Mesendoderm (in vitro differentiated cells): Measurements from ENCODE around the gene RRP12.
"Not testable (repeated sequence)": the region's sequence is repeated elsewhere in the genome, so short reads cannot be mapped to it uniquely, and the experiment has no call there.

ENCODE experiments used
- DNase-seq: peaks from one replicate; pipeline ENCODE4 v3.0.0; 2013
- H2AK5ac ChIP-seq: 2 replicates; pipeline ENCODE4 v1.6.1; 2013; ENCODE audit warnings: low read length, inconsistent platforms
- H2BK120ac ChIP-seq: 2 replicates; pipeline ENCODE4 v1.6.1; 2013; ENCODE audit warnings: low read depth, mild to moderate bottlenecking, low read length, moderate library complexity, mixed read lengths
- H2BK15ac ChIP-seq: replicated peaks from 2 replicates; pipeline ENCODE4 v1.6.1; 2013; ENCODE audit warnings: low read depth, mild to moderate bottlenecking, moderate library complexity
- H2BK5ac ChIP-seq: 2 replicates; pipeline ENCODE4 v1.6.1; 2013; ENCODE audit warnings: low read length, inconsistent platforms
- H3K18ac ChIP-seq: 2 replicates; pipeline ENCODE4 v1.6.1; 2013; ENCODE audit warnings: mild to moderate bottlenecking, low read length, mixed read lengths
- H3K23ac ChIP-seq: one replicate; pipeline ENCODE4 v1.6.1; 2013; ENCODE audit warnings: low read length
- H3K27ac ChIP-seq: 2 replicates; pipeline ENCODE4 v1.5.1; 2013; ENCODE audit warnings: low read depth, mild to moderate bottlenecking, inconsistent platforms, low read length, moderate library complexity
- H3K27me3 ChIP-seq: 2 replicates; pipeline ENCODE4 v1.6.1; 2013; ENCODE audit warnings: low read length, control low read depth, mild to moderate bottlenecking, inconsistent platforms; ENCODE audit not compliant: insufficient read depth, poor library complexity
- H3K36me3 ChIP-seq: 2 replicates; pipeline ENCODE4 v1.6.1; 2013; ENCODE audit warnings: low read length, inconsistent platforms; ENCODE audit not compliant: control insufficient read depth, insufficient read depth
- H3K4ac ChIP-seq: one replicate; pipeline ENCODE4 v1.6.1; 2013; ENCODE audit warnings: low read depth, mild to moderate bottlenecking, low read length, moderate library complexity
- H3K4me1 ChIP-seq: 2 replicates; pipeline ENCODE4 v1.6.1; 2013; ENCODE audit warnings: low read depth, low read length, inconsistent platforms; ENCODE audit not compliant: control insufficient read depth
- H3K4me2 ChIP-seq: 2 replicates; pipeline ENCODE4 v1.6.1; 2013; ENCODE audit warnings: low read length
- H3K4me3 ChIP-seq: 2 replicates; pipeline ENCODE4 v1.5.1; 2013; ENCODE audit warnings: mild to moderate bottlenecking, low read length
- H3K56ac ChIP-seq: one replicate; pipeline ENCODE4 v1.6.1; 2013; ENCODE audit warnings: low read length
- H3K79me1 ChIP-seq: 2 replicates; pipeline ENCODE4 v1.6.1; 2013; ENCODE audit warnings: low read length, inconsistent platforms
- H3K79me2 ChIP-seq: 2 replicates; pipeline ENCODE4 v1.6.1; 2013; ENCODE audit warnings: mild to moderate bottlenecking, low read length; ENCODE audit not compliant: control insufficient read depth, insufficient read depth
- H3K9ac ChIP-seq: 2 replicates; pipeline ENCODE4 v1.6.1; 2013; ENCODE audit warnings: low read length, inconsistent platforms
- H4K5ac ChIP-seq: one replicate; pipeline ENCODE4 v1.6.1; 2013; ENCODE audit warnings: low read length
- H4K8ac ChIP-seq: one replicate; pipeline ENCODE4 v1.6.1; 2013; ENCODE audit warnings: low read depth, mild to moderate bottlenecking, control low read depth, low read length, moderate library complexity
- WGBS: extraction: QIAGEN DNeasy Blood & Tissue Kit; methylation state at CpG from one replicate; pipeline ENCODE4 v1.1.7; 2013; ENCODE audit warnings: low lambda C conversion rate, missing lambda C conversion rate; ENCODE audit not compliant: insufficient coverage; ENCODE audit errors: extremely low coverage; 5-methylcytosine and 5-hydroxymethylcytosine counted together

RRP12 gene

DNA sequence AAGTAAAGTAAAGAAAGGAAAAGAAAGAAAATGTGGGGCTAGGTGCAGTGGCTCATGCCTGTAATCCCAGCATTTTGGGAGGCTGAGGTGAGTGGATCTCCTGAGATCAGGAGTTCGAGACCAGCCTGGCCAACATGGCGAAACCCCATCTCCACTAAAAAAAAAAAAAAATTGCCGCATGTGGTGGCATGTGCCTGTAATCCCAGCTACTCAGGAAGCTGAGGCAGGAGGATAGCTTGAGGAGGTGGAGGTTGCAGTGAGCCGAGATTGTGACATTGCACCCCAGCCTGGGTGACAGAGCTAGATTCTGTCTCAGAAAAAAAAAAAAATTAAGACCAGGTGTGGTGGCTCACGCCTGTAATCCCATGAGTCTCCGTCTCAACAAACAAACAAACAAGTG is 57.5 kb downstream of the RRP12 start:
- not testable (repeated sequence) for H3K79me1 ChIP-seq, H3K27me3 ChIP-seq, H3K18ac ChIP-seq, H2AK5ac ChIP-seq, H3K27ac ChIP-seq, H3K56ac ChIP-seq, H3K4me1 ChIP-seq, H2BK5ac ChIP-seq, H3K4ac ChIP-seq, H3K9ac ChIP-seq, H3K4me3 ChIP-seq, H2BK15ac ChIP-seq, H3K79me2 ChIP-seq, DNase-seq, H4K5ac ChIP-seq, H3K23ac ChIP-seq, H2BK120ac ChIP-seq, H4K8ac ChIP-seq, H3K4me2 ChIP-seq, H3K36me3 ChIP-seq
- WGBS, result no CpG with 5 or more reads among the region's 6 CpGs

DNA sequence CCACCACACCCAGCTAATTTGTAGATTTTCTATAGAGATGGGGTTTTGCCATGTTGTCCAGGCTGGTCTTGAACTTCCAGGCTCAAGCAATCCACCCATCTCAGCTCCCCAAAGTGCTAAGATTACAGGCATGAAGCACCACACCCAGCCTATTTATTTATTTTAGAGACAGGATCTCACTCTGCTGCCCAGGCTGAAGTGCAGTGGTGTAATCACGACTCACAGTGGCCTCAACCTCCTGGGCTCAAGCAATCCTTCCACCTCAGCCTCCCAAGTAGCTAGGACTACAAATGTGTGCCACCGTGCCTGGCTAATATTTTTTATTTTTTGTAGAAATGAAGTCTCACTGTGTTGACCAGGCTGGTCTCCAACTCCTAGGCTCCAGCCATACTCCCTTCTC is 59.7 kb downstream of the RRP12 start:
- Histone ChIP-seq H2BK5ac (no peak overlapping the region), H2BK120ac (no peak overlapping the region), H3K56ac (no peak overlapping the region), H2AK5ac (no peak overlapping the region), H3K4me2 (no peak overlapping the region), H3K36me3 (no peaks in the 10 kb centered on the region), H3K79me2 (no peaks in the 10 kb centered on the region), H3K27me3 (no peaks in the 10 kb centered on the region), H3K9ac (no peak overlapping the region), H3K79me1 (no peaks in the 10 kb centered on the region), H3K4me1 (no peaks in the 10 kb centered on the region), H4K5ac (no peak overlapping the region), H3K23ac (no peak overlapping the region), H3K4me3 (no peak overlapping the region), H2BK15ac (no peak overlapping the region), H4K8ac (no peak overlapping the region), H3K18ac (no peak overlapping the region), H3K27ac (no peak overlapping the region), H3K4ac (no peak overlapping the region)
- no peak for DNase-seq
- no CpG with 5 or more reads among the region's 2 CpGs for WGBS

DNA sequence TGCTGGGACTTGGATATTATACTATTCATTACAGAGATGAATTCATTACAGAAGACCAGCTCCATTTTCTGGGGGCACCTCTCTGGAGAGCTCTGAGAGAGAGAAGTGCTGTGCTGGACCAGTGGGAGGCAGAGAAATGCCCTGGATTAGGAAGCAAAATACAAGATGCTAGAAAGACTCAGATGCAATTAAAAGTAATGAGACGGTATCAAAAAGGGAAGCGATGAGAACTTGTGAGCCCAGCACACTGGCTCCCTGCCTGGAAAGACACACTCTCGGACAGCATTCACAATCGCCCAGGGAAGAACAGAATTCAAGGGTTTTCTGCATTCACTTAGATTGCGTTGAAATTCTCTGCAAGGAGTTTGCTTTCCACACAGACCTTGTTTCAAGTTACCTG is 63.1 kb downstream of the RRP12 start:
- DNase-seq, result no peak
- H3K79me1 ChIP-seq, result no peaks in the 10 kb centered on the region

DNA sequence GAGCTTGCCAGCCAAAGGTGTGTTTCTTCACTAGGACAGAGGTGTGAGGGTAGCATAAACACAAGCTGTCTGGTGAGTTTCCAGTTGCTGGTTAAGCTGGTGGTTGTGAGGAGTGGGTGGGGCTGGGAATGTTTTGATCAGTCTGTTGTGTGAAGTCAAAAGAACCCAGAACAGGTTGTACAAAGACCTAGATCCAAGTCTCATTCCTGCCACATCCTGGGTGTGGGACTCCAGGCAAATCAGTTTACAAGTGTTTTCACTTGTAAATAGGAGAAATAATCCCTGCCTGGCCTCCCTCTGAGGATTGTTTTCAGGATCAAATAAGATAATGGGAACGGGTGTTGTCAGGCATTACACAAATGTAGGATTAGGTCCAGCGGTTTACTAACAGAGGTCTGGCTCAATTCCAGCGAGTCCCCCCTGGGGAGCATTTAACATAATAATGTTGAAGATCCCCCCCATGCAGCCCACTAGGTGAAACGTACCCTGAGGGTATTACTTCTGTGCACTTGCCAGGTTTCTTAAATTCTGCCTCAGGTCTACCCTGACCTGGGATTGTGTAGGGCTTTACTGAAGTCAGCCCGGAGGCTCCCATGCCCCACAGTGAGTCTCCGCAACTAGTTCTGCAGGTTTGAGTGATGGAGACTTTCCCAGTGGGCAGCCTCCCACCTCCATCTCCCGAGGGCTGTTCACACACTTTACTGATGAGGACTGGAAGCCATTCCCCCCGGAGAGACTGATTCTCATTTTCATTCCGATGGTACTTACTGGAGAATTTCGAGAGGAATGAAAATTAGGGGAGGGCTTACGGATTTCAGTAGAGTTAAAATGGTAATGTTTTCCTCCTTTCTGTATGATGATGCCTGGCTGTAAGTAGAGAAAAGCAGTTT is 64.0 kb downstream of the RRP12 start:
- no peaks in the 10 kb centered on the region for H3K4me1 ChIP-seq
- peak; percentile 80 for DNase-seq
- H3K79me1 ChIP-seq, result no peaks in the 10 kb centered on the region
- H3K36me3 ChIP-seq, result no peaks in the 10 kb centered on the region
- no peak overlapping the region for H2BK5ac ChIP-seq
- no peak overlapping the region for H3K56ac ChIP-seq
- H3K4me3 ChIP-seq, result no peak overlapping the region
- peak overlapping the region; percentile 22 for H3K27ac ChIP-seq
- peaks cover 5% of the 10 kb centered on the region for H3K79me2 ChIP-seq
- no peak overlapping the region for H4K8ac ChIP-seq
- H3K18ac ChIP-seq, result no peak overlapping the region
- WGBS, result no CpG with 5 or more reads among the region's 11 CpGs
- H2AK5ac ChIP-seq, result no peak overlapping the region
- no peak overlapping the region for H2BK15ac ChIP-seq
- H3K4ac ChIP-seq, result no peak overlapping the region
- no peaks in the 10 kb centered on the region for H3K27me3 ChIP-seq
- no peak overlapping the region for H3K9ac ChIP-seq
- H3K23ac ChIP-seq, result no peak overlapping the region
- H4K5ac ChIP-seq, result no peak overlapping the region
- H3K4me2 ChIP-seq, result no peak overlapping the region
- no peak overlapping the region for H2BK120ac ChIP-seq

More for the DNA sequence above, 63.1 kb downstream of the RRP12 start:
- Histone ChIP-seq H3K4me3 (no peak overlapping the region), H3K36me3 (no peaks in the 10 kb centered on the region), H2BK120ac (no peak overlapping the region), H2BK15ac (no peak overlapping the region), H2BK5ac (no peak overlapping the region), H2AK5ac (no peak overlapping the region), H3K27me3 (no peaks in the 10 kb centered on the region), H3K56ac (no peak overlapping the region), H3K23ac (no peak overlapping the region), H3K9ac (no peak overlapping the region), H4K5ac (no peak overlapping the region), H3K79me2 (peaks cover 1% of the 10 kb centered on the region), H3K4me2 (no peak overlapping the region), H3K27ac (no peak overlapping the region), H3K4me1 (no peaks in the 10 kb centered on the region), H3K18ac (no peak overlapping the region), H3K4ac (no peak overlapping the region), H4K8ac (no peak overlapping the region)
- no CpG with 5 or more reads among the region's 5 CpGs for WGBS

DNA sequence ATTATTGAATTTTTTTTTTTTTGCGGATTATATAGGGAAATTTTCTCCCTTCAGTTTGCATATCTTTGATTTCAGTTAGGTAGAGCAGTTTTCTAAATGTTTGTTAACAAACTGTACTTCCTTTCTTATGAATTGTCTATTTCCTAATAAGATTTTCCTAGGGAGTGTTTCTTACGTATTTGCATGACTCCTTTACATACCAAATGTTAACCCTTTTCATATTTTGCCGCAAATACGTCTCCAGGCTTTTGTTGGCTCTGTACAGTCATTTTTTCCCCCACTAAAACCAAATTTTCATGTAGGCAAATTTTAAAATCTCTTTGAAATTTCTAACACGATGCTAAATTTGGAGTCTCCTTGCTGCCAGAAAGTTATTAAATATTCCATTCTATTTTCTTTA is 64.7 kb downstream of the RRP12 start:
- Histone ChIP-seq H4K5ac (no peak overlapping the region), H3K9ac (no peak overlapping the region), H2BK15ac (no peak overlapping the region), H3K4me2 (no peak overlapping the region), H2AK5ac (no peak overlapping the region), H3K23ac (no peak overlapping the region), H2BK120ac (no peak overlapping the region), H3K18ac (no peak overlapping the region), H3K27me3 (no peaks in the 10 kb centered on the region), H2BK5ac (no peak overlapping the region), H3K36me3 (no peaks in the 10 kb centered on the region), H4K8ac (no peak overlapping the region), H3K4ac (no peak overlapping the region), H3K4me3 (no peak overlapping the region), H3K79me1 (peaks cover 2% of the 10 kb centered on the region), H3K79me2 (peaks cover 6% of the 10 kb centered on the region), H3K4me1 (peaks cover 1% of the 10 kb centered on the region), H3K27ac (no peak overlapping the region), H3K56ac (no peak overlapping the region)
- no CpG with 5 or more reads among the region's 5 CpGs for WGBS
- DNase-seq, result no peak

DNA sequence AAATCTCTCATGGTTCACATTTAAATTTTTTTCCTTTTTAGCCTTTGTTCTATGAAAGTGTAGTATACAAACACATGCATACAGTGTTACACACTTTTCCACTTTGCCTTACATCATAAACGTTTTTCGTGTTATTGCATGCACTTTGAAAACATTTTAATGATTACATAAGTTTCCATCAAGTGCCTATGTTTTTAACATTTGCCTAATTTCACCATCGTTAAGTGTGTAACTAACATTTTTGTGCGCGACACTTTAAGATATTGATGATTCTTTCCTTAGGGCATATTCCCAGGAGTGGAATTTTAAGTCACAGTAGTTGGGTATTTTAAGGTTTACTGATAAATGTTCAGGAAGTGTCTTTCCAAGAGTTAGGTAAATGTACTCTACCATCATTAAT is 65.1 kb downstream of the RRP12 start:
- Histone ChIP-seq H3K79me2 (peaks cover 6% of the 10 kb centered on the region), H3K27ac (no peak overlapping the region), H3K36me3 (no peaks in the 10 kb centered on the region), H4K8ac (no peak overlapping the region), H3K9ac (no peak overlapping the region), H3K4ac (no peak overlapping the region), H3K4me1 (peaks cover 1% of the 10 kb centered on the region), H3K4me3 (no peak overlapping the region), H3K56ac (no peak overlapping the region), H3K18ac (no peak overlapping the region), H2BK5ac (no peak overlapping the region), H3K23ac (no peak overlapping the region), H2BK120ac (no peak overlapping the region), H2BK15ac (no peak overlapping the region), H3K27me3 (no peaks in the 10 kb centered on the region), H3K79me1 (peaks cover 3% of the 10 kb centered on the region), H3K4me2 (no peak overlapping the region), H2AK5ac (no peak overlapping the region), H4K5ac (no peak overlapping the region)
- WGBS, result no CpG with 5 or more reads among the region's 5 CpGs
- DNase-seq, result no peak
